KOPT-K1 (cell line): ENCODE data around the gene ABR.

Experiments
- H3K27ac ChIP-seq: fragments of 200-600 bp; sonication (generic); 2 replicates; pipeline ENCODE4 v1.5.1; 2016; ENCODE audit warnings: antibody characterized with exemption, mild to moderate bottlenecking, low read depth, low read length; ENCODE audit not compliant: poor library complexity, severe bottlenecking
- H3K36me3 ChIP-seq: fragments of 200-600 bp; sonication (generic); 2 replicates; pipeline ENCODE4 v1.5.1; 2017; ENCODE audit warnings: antibody characterized with exemption, mild to moderate bottlenecking, low read length, moderate library complexity; ENCODE audit not compliant: insufficient read depth
- H3K9me3 ChIP-seq: fragments of 200-600 bp; sonication (generic); 2 replicates; pipeline ENCODE4 v1.5.1; 2017; ENCODE audit warnings: antibody characterized with exemption, low read length, mild to moderate bottlenecking; ENCODE audit not compliant: insufficient read depth, poor library complexity, severe bottlenecking

ABR gene

GRCh38 chr17:967122-967521 lies 212.7 kb downstream of the ABR start:
- Histone ChIP-seq H3K36me3 (no peaks in the 10 kb centered on the region), H3K27ac (no peak overlapping the region)

GRCh38 chr17:965311-965989 lies 214.3 kb downstream of the ABR start:
- Histone ChIP-seq H3K36me3 (no peaks in the 10 kb centered on the region), H3K27ac (no peak overlapping the region), H3K9me3 (no peaks in the 10 kb centered on the region)

More at GRCh38 chr17:967122-967521, 212.7 kb downstream of the ABR start:
- no peaks in the 10 kb centered on the region for H3K9me3 ChIP-seq

DNA sequence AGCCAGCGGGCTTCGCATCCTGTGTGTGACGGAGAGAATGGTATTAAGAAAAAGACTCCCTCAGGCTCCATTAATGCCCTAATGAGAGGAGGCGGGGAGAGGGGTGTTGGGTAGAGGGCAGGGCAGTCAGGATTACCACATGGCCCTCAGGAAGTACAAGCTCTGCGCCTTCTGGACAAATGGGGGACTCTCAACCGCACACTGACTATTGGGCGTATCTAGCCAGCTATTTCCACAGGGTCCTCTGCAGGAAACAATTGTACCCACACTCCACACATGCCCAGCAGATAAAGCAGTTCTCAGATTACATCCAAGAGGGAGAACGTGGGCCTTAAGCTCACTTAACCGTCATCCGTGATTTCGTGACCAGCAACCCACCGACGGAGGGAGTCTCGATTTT lies 214.9 kb downstream of the ABR start:
- H3K36me3 ChIP-seq, result no peaks in the 10 kb centered on the region
- H3K9me3 ChIP-seq, result no peaks in the 10 kb centered on the region
- no peak overlapping the region for H3K27ac ChIP-seq

DNA sequence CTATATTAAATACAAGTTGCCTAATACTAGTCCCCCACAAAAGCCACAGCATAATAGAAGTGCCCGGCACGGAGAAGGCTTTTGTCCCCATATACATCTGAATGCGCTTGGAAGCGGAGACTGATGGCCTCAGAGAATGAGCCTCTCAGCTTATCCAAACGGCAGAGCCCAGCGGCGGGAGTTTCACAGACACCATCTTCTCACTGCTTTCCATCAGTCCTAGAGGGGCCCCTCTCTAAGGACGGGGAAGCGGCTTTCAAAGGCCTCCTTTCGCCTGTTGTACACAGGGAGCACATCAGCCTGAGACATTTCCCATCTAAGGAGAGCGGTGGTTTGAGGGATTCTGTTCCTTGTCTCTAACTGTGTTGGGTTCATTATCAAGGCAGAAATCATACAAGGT lies 217.1 kb downstream of the ABR start:
- no peaks in the 10 kb centered on the region for H3K9me3 ChIP-seq
- H3K36me3 ChIP-seq, result no peaks in the 10 kb centered on the region
- no peak overlapping the region for H3K27ac ChIP-seq

DNA sequence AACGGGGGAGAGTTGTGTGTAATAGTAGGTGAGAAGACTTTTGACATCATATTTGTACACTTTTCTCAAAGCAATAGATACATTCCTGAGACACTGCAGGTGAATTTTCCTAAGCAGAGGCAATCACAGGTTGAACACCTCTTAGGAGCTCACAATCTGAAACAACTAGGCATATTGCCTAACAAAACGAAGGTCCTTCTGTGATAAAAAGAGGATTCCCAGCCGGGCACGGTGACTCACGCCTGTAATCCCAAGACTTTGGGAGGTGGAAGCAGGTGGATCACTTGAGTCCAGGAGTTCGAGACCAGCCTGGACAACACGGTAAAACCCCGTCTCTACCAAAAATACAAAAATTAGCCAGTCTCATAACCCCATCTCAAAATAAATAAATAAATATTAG lies 217.6 kb downstream of the ABR start:
- Histone ChIP-seq H3K9me3 (no peaks in the 10 kb centered on the region), H3K27ac (no peak overlapping the region), H3K36me3 (no peaks in the 10 kb centered on the region)

DNA sequence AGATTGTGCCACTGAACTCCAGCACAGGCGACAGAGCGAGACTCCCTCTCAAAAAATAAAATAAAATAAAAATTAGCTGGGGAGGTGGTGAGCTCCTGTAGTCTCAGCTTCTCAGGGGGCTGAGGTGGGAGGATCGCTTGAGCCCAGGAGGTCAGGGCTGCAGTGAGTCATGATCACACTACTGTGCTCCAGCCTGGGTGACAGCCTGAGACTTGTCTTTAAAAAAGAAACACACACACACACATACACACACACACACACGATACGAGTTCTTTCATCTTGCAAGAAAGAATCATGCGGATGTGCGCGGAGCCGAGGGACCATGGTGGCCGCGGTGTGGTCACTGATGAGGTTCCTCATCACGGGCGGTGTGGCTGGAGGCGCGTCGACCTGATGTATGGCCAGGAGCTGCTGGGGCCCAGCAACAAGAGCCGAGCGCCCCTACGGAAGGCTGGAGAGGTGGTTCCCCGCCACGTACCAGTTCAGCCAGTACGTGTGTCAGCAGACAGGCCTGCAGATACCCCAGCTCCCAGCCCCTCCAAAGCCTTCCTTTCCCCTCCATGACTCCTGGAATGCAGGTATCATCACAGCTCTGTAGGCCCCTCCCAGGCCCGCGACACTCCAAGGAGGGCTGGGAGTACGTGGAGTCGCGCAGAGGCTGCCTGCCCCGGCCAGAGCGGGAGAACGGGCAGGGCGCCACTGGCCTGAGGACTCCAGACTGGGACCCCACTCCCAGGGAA lies 220.9 kb downstream of the ABR start:
- Histone ChIP-seq H3K27ac (no peak overlapping the region), H3K36me3 (no peaks in the 10 kb centered on the region), H3K9me3 (no peaks in the 10 kb centered on the region)

DNA sequence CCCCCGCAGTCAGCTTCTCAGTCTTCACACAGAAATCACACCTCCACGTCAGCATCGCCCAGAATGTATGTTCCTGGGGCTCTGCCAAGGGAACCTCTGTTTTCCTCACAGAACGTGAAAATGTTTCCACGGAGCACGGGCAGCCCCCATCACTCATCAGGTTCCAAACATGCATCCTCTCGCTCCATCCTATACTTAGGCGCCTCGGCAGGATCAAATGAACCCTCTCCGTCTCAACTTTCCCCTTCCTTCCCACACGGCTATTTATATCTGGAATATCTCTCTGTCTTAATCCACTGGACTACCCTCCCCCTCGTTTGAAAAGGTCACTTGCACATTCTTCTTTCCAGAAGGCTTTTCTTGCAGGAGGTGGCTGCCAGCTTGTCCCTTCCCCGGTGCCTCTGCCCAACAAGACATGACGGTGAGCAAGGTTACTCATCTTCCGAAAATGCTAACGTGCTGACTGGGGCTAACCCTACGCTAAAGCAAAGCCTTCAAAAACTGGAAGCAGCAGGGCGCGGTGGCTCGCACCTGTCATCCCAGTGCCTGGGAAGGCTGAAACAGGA lies 221.8 kb downstream of the ABR start:
- H3K27ac ChIP-seq, result no peak overlapping the region
- no peaks in the 10 kb centered on the region for H3K36me3 ChIP-seq
- no peaks in the 10 kb centered on the region for H3K9me3 ChIP-seq

DNA sequence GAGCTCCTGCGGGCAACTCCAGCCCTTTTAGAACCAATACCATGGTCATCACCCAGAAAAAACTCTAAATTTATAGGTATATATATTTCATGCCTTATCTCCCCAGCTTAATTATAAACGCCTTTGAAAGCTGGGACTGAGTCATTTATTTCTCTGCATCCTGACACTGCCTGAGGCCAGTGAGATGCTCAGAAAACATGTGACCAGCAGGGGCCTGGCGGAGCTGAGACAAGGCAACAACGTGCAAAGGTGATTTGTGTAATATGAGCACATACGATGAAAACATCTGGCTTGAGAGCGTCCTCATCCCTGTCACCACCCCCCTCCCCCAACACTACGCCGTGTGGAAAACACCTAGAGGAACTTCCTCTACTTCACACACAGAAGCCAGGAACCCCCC lies 222.9 kb downstream of the ABR start:
- no peaks in the 10 kb centered on the region for H3K36me3 ChIP-seq
- no peak overlapping the region for H3K27ac ChIP-seq
- no peaks in the 10 kb centered on the region for H3K9me3 ChIP-seq

- no peaks in the 10 kb centered on the region for H3K36me3 ChIP-seq
- H3K9me3 ChIP-seq, result no peaks in the 10 kb centered on the region
- H3K27ac ChIP-seq, result no peak overlapping the region
Observed at GRCh38 chr17:954431-955164, 225.2 kb downstream of the ABR start.

GRCh38 chr17:953767-954166 lies 226.0 kb downstream of the ABR start:
- no peak overlapping the region for H3K27ac ChIP-seq

More at GRCh38 chr17:953767-954166, 226.0 kb downstream of the ABR start:
- no peaks in the 10 kb centered on the region for H3K9me3 ChIP-seq
- H3K36me3 ChIP-seq, result no peaks in the 10 kb centered on the region
